GM18499 (cell line): ENCODE measurements around the gene CRNKL1.
A peak's percentile ranks its signal among the peaks of the same experiment; 100 is the strongest.

Source experiments
- ATAC-seq: cut with Tn5 transposase; IDR thresholded peaks from one replicate; pipeline ENCODE4 v1.9.1; 2021; ENCODE audit warnings: moderate number of reproducible peaks; ENCODE audit not compliant: insufficient read depth, unreplicated experiment

The CRNKL1 gene

DNA sequence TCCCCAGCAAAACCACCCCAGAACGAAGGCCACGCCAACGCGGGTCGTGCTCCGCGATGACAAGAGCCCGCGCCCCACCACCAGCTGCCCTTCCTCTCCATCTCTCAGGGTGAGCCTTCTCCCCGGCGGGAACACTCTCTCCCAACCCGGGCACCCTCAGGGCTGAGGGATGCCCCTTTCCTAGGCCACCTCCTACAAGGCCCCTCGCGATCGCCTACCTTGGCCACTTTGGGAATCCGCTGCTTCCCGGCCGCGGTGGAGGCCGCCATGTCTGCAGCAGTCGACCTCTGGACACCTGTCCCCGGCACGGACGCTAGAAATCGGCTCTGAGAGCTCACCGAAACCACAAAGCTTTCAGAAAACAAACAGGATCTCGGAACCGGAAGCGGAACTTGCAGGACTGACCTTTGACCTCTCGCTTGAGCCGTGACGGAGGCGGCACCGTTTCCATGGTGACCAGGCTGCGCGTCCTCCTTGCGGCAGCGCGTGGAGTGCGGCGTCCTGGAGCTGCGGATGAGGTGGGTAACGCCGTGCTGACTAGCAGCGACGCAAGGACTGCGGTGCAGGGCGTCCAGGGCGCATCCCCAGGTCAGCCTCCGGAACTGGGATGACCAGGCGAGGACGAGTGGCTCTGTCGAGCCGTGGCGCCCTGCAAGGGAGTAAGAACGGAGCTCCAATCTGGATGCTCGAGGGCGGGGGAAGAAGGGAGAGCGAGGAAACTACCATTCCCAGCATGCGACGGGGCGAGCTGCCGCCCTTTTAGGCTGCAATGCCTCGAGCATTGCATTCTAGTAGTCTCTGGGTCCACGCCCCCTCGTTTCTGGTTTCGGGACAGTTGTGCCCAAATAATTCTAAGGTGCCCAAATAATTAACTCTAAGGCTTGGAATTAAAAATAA is at the start of gene CRNKL1, which contains the start of gene CFAP61:
CRNKL1 (minus strand) TSS at position 393 of the 897 bp plus-strand sequence; CDS start at position 269, 124 bp downstream.
CFAP61 (plus strand) TSS at position 459 of the 897 bp plus-strand sequence. CDS start 4,122 bp downstream, outside the sequence.
- ATAC-seq: peak; percentile 82

DNA sequence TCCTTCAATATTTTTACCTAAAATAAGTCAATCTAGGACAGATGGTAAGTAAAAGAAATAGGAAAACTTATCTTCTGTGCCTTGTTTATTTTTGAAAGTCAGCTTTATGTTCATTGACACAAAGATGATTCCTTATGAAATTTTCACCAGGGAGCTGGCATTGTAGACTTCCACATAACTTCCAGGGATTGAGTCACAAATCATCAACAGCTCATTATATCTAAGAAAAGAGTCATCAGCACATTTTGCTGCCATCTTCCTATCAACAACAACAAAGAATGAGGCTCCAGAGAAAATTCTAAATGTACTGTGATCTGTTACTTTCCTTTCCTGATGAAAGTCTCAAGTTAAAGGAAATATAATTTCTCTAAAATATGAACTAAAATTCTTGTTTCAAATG is 48.6 kb upstream of the CRNKL1 start:
- ATAC-seq: no peak

DNA sequence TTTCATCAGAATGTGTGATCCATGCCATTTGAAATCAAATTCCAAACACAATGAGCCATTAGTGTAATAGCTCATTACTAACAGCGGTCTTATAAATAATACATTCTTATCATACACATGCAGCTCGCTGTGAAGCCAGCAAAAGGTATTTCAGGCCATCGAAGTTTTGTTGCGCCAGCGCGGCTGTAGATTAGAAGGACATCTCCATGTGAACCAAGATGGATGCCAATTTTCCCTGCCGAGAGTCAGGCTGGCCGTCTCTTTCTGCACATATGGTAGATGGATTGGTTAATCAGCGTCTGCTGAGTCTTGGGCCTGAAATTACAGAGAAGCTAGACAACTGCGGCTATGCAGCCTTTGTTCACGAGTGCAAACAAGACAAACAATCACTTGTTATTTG is 44.2 kb upstream of the CRNKL1 start:
- ATAC-seq: no peak

DNA sequence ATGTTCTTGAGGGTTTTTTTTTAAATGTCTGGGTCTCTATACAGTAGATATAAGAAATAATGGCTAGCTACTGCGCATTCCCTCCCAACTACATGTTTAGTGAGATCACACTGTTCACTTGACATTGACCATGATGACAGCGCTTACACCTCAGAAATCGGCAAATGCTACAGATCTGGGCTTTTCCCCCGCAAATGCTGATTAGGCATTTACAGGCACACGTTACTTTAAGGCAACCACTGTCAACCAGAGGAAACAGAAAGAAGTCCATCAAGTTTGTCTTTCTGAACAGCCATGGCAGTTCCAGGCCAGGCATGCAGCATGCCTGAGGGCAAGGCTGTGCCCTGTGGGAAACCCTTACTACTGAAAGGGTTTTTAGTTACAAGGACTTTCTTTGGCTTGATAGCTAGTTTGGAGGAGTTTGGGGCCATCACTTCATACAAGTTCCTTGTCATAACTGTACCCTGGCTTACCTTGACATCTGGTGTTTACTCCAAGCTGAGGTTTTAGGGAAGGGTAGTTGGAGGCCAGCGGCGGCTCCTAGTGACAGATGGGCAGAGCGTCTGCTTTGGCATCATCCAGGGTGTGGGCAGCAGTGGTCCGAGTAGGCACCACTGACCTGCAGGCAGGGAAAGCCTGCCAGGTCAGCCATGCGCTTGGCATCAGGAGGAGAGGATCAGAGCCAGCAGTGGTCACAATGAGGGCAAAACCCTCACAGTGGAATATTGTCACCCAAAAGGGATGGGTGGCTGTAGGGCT is 43.0 kb upstream of the CRNKL1 start:
- no peak for ATAC-seq

DNA sequence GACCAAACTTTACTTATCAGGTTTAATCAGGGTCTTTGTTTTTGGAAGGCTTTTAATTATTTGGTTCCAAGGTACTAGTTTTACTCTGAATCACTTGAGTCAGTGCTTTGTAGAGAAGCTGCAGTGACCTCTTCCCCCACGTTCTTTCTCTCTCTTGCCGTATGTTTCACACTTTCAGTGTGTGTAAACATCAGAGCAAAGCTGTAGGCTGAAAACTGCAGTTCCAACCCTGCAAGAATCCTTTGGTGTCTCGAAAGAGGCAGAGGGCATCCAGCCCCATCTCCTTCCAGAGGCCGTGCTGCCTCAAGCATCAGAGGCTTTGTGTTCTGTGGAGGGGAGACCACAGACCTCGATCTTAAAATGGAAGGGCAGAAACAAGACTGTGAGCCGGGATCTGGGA is 42.1 kb upstream of the CRNKL1 start:
- ATAC-seq: no peak

DNA sequence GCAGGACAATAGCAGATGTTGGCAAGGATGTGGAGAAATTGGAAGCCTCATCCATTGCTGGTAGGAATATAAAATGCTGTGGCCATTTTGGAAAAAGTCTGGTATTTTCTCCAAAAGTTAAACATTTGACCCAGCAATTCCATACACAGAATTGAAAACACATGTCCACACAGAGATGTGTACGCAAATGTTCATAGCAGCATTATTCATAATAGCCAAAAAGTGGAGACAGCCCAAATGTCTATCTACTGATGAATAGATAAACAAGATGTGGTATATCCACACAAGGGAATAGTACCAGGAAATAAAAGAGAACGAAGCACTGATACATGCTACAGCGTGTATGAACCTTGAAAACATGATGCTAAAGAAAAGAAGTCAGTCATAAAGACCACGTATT is 40.6 kb upstream of the CRNKL1 start:
- ATAC-seq: no peak

DNA sequence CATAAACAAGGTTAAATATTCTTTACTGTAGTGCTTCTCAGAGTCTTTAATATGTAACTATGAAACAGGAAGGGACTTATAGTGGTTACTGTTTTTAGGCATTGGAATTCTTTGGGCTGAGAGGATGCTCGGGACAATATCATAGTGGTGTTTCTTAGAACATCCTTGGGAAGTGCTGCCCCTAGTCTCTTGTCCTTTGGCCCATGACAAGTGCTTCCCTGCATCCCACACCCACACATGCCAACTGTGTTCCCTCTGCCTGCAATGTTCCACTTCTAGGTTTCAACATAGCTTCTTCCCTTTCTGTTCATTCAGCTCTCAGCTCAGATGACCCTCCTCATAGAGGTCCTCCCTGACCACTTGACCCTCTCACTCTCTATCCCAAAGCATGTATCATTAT is 37.7 kb upstream of the CRNKL1 start:
- no peak for ATAC-seq

DNA sequence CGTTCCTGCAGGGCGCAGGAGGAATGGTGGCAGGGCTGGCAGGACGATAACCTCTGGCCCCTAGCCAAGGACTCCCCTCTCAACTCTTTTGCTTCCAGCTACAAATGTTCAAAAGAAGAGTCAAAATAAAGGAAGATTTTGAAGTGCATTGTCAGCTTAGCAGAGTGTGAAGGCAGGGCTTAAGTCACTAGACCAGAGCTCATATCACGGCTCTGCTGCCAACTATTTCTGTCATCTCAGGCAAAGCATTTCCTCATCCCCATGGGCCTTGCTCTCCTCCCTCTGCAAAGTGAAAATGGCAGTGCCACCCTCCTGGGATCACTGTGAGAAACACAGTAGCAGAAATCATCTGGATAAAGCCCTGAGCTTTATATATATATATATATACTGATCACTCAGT is 36.8 kb upstream of the CRNKL1 start:
- ATAC-seq: no peak

DNA sequence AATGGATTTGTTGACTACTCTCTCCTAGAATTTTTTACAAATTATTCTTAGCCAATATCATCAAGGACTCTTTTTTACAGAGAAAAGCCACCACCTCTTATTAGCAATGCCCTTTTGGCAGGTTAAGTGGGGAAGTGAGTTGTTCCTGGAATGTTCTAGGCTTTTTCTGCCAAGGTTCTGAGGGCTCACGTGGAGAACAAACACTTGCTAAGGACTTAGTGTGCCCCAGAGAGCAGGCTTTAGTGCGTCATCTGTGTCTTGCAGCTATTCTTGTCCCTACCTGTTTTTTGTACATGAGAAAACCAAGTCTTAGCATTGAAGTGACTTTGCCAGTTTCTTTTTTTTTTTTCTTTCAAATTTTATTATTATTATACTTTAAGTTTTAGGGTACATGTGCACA is 33.5 kb upstream of the CRNKL1 start:
- ATAC-seq: no peak

DNA sequence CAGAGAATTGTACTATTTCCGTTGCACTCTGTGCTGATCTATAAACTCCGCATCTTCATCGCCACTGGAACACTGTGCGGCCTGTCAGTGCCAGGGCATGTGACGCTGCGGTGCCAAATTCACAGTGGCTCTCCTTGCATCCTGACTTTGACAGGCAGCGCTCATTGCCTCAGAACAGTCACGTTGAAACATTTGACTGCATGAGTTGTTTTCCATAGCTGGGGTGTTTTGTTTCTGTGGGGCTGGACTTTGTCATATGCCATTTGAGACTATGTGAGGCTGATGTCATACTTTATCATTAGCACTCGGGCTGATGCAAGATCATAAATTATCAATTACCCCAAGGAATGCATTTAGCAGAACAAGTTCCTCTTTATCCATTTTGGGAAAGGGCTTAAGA is 32.8 kb upstream of the CRNKL1 start:
- no peak for ATAC-seq

DNA sequence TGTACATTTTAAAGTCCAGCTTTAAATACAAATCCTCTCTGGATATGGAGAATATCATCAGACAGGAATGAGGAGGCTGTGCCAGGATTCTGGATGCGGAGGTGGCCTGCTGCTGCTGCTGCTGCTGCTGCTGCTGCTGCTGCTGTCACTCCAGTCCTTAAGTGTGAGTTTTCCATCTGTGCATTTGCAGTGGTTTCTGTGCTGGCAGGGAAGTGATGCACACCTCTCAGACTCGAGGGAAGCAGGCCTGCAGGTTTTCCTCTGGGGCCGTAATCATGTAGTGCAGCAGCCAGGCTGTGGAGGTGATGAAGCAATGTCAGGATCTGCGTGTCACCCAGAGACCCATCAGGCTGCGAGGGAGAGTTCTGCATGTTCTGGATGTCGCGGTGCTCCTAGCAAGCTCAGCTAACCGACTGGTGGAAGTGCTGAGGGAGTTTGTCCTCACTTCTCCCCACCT is 32.1 kb upstream of the CRNKL1 start:
- ATAC-seq: no peak

DNA sequence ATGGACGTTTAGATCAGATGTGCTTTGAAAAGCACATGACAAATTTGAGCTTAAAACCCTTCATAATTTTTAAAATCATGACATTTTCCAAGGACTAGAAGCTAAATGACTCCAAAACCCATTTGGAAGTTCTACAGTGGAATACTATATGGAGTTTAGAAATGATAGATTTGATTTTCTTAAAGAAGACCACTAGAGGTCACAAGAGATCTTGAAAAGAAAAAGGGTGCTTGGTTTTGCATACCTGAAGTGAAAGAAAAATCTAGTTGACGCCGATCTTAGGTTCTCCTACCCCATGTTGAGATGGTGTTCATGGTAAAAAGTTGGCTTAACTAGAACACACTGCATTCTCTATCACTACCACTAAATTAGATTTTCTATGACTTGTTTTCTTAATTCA is 31.5 kb upstream of the CRNKL1 start:
- ATAC-seq: no peak

DNA sequence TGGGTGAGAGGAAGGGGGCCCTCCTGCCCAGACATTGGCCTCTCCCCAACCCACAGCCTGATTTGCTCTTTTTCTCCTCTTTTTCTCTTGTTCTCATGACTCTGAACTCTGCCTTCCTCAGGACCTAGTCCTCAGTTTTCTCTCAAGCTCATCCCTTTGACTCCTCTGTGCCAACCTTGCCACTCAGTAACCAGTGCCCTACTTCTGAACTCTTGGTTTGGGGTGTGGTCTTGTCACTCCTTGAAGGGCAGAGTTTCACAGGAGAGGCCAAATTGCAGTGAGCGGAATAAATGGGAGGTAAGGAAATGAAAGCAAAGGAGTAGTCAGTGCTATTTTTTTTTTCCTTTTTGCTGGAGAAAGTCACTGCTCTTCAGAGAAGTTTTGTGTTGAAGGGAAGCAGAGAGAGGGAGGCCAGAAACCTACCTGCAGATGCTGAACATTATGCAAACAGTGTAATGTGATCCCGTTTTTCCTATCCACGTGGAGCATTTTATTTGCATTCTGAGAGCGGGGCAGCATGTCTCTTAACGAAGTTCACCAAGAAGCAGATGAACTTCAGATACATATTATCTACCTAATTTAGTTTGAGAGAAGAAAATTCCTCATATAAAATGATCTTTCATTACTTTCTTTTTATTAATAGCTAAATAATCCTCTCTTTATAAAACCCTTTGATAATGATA is 27.0 kb upstream of the CRNKL1 start:
- no peak for ATAC-seq

DNA sequence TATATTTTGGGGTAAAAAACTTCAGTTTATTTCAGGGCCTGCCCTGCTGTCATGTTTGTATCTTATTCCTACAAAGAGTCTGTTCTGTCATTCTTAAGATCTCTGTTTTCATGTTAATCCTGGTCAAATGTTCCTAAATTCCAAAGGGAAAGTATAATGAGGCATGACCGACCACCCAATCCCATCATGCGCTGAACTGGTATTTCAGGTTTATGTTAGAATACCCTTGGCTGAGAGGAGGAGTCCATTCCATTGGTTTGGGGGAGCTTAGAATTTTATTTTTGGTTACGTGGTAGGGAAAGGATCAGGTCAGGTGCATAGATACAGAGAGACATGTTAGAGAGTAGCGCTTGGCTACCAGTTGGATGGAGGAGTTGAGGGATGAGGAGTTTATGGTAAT is 25.8 kb upstream of the CRNKL1 start:
- ATAC-seq: no peak

DNA sequence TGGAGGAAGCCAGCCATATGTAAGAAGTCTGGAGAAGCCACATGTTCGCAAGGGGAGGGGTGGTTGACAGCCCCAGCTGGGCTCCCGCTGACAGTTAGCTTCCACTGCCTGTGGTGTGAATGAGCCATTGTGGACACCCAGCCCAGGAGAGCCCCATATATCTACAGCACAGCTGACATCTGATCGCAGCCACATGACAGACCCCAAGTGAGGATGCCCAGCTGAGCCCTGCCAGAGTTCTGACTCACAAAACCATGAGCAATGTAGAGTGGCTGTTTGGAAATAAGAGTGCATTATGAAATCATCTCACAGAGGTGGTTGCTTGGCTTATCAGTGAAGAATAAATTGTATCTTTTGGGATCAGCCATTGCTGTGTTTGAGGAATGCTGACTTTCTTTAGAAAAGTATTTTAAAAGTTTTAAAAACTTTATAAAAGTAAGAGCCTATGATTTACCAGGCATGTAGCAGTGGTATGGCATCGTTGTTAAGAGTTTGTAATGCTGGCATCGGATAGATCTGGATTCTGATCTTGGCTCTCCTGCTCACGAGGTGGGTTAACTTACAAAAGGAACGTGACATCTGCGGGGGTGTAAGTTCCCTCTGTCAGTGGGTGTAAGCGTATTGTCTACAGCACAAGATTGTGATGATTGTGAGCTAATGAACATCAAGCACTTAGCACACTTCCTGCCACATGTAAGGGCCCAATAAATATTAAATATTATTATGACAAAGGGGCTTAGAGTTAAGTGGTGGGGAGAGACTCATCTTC is 24.2 kb upstream of the CRNKL1 start:
- ATAC-seq: no peak

DNA sequence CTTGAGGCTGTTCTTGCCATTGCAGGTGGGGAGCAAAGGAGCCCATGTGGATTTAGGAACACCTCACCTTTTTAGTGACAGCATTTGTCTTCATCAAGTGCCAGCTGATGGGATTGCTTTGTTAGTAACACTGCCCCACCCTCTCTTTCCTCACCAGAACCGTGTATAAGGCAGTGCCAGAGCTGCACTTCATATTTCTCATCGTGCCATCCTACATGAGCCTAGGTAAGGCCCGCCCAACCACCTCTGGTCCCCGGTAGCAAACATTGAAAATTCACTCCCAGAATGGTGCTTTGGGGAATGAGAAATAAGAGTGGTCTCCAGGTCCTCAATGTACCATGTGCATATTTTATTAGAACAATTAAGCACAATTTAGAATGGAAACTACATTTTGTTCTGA is 22.8 kb upstream of the CRNKL1 start:
- ATAC-seq: no peak

DNA sequence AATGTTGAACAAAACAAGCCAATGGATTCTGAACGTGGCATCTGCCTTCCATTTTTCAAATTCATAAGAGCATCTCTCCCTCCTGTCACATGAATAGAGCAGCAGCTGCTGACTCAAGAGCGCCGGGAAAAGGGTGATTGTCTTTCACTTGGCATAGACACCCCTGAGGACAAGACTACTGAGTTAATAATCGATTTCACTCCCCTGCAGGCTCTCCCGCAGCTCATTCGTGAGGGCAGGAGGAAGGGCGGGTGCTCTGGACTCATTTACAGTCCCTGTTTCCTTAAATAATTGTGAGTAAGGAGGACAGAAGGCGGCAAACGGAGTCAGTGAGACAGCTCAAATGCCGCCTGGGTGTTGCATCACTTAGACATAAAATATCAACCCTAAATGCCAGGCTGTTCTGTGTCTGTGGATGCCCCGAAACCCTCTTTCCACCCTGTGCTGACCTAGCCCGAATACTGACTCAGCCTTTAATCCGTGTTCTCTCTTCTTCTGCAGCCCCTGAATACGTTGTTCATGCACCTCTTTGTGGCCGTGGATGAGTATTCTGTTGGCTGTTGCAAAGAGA is 21.6 kb upstream of the CRNKL1 start:
- ATAC-seq: no peak

DNA sequence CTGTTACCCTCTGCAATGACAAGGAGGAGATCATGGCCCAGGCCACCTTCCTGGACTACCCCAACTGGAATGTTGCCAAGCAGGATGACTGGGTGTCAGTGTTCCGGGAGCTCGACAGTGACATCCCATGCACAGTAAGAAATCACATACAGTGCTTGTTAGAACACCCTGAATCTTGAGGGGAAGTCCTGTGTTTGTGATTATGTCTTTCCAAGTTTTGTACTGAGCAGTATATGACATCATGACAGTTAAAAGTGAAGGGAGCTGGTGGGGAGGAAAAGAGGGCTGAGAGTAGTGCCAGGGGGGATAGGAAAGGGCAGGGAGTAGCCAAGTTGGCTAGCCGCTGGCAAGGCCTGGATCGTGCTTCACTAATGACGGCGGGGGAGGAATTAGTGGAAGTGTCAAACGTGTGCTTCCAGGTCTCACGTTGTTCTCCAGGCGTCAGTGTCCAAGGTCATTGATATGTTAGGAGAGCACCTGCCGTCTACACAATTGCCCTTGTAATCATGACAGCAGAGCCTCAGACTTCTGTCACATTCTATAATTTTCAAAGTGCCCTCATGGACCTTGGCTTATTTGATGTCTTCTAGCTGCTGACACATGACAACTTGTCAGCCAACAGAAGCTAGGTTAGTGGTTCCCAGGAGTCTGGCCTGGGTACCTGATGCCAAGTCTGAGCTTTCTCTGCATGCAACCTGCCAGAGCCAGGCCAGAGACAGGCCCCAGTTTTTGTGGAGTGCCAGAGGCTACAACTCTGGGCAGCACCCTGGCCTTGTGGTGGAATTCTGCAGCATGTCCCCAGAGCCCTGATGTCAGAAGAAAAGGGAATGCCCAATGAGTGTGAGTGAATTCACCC is 18.8 kb upstream of the CRNKL1 start:
- no peak for ATAC-seq

DNA sequence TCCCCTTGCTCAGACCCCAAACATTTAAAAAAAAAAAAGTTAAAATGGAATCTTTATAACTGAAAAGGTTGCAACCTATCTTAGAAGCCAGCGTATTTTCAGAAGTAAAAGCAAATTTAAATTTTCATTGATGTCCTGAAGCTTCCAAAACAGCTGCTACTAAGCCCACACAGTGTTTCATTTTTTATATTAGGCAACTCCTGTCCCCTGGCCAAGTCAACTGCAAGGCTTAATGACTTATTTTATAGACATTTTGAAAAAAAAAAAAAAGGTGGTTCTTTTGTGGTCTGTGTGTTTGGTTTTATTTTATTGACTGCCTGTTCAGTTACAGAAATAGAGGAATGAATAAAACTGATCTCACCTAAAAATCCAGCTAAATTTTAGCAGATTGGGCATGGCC is 13.1 kb upstream of the CRNKL1 start:
- ATAC-seq: no peak
